HG03196 (cell line): ENCODE data around the gene ARHGEF28.

Experiments
- ATAC-seq: cut with Tn5 transposase; IDR thresholded peaks from one replicate; pipeline ENCODE4 v1.9.1; 2021; ENCODE audit not compliant: unreplicated experiment

ARHGEF28 gene, protein sequence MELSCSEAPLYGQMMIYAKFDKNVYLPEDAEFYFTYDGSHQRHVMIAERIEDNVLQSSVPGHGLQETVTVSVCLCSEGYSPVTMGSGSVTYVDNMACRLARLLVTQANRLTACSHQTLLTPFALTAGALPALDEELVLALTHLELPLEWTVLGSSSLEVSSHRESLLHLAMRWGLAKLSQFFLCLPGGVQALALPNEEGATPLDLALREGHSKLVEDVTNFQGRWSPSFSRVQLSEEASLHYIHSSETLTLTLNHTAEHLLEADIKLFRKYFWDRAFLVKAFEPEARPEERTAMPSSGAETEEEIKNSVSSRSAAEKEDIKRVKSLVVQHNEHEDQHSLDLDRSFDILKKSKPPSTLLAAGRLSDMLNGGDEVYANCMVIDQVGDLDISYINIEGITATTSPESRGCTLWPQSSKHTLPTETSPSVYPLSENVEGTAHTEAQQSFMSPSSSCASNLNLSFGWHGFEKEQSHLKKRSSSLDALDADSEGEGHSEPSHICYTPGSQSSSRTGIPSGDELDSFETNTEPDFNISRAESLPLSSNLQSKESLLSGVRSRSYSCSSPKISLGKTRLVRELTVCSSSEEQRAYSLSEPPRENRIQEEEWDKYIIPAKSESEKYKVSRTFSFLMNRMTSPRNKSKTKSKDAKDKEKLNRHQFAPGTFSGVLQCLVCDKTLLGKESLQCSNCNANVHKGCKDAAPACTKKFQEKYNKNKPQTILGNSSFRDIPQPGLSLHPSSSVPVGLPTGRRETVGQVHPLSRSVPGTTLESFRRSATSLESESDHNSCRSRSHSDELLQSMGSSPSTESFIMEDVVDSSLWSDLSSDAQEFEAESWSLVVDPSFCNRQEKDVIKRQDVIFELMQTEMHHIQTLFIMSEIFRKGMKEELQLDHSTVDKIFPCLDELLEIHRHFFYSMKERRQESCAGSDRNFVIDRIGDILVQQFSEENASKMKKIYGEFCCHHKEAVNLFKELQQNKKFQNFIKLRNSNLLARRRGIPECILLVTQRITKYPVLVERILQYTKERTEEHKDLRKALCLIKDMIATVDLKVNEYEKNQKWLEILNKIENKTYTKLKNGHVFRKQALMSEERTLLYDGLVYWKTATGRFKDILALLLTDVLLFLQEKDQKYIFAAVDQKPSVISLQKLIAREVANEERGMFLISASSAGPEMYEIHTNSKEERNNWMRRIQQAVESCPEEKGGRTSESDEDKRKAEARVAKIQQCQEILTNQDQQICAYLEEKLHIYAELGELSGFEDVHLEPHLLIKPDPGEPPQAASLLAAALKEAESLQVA (N-terminal part only)

DNA sequence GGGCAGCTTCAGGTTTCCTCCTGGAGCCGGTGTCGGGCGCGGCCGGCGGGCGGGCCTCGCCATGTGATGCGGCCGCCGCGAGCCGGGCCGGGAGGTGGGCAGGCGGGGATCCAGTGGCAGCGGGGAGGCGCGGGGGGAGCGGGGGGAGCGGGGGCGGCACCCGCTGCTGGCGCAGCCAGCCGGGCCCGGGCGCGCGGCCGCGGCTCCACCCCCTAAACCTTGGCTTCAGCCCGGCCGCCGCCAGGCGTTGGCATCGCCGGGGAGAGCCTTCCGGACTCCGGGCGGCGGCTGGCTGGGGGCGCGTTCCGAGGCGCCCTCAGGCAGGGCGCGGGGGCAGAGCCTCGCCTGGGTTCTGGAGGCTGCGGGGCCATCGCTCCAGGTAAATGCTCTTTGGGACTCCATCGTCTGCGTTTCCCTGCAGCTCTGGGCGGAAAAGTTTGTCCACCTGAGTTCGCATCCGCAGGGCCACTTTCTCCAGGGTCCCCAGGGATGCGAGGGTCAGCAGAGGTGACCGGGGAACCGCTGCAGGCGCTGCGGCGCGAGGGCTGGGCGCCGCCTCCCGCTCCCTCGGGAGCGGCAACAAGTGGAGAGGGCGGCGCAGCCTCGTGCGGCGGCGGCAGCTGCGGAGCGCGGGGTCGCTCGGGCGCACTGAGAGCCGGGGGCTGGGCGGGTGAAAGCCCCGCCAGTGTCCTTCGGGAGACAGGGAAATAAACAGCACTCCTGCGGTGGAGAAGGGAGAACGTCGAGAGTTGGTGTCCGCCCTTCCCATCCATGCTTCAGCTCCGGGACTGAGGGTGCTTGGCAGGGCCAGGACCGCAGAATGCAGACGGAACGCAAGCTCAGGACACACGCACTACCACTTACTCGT, at the start of gene ARHGEF28:
TSS of gene ARHGEF28 (plus strand) at position 253 of the 868 bp plus-strand sequence. CDS start 58,656 bp downstream, outside the sequence.
- ATAC-seq: no peak

DNA sequence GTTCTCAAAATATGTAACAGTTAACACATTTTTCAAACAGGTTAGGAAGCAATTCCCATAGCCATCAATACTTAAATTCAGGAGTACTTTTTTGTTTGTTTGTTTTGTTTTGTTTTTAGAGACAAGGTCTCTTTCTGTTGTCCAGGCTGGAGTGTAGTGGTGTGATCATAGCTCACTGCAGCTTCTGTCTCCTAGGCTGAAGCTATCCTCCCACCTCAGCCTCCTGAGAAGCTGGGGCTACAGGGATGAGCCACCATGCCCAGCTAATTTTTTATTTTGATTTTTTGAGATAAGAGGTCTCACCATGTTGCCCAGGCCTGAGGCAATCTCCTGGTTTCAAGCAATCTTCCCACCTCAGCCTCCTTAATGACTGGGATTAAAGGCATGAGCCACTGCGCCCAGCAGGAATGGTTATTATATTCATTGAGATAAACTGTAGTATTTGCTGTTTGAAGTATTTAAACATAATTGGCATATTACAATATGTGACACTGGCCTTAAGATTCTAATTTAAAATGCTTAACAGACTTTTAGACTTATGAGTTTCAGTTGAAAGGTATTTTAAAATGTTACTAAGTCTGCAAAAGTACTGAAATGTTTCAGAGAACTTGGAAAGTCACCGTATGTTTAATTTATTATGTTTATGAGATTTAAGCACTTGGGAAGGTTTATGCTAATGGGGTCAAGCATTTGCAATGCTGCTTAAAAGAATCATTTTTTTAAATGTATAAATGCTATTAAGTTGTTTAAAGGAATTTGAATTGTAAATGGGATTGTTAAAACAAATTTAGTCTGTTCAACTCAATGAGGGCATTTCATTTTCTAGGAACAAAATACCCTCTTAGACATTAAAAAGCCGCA, 43.5 kb upstream of the ARHGEF28 start:
- no peak for ATAC-seq

DNA sequence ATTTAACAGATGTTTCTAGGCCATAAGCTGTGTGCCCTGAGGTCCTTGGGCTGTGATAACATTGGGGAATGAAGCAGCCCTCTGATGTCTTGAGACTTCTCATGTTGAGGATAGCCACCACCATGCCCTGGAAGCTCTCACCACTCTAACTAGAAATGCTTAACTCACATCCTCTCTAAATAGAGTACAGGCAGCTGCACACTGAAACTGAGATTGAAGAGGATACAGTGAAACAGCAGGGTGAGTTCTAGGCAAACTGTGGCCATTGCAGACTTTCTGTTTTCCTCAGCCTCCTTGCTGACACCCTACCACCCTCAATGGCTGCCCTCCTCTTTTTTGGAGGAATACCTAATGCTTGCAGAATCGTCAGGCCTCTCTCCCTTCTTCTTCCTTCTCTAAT, 38.1 kb upstream of the ARHGEF28 start:
- ATAC-seq: no peak

DNA sequence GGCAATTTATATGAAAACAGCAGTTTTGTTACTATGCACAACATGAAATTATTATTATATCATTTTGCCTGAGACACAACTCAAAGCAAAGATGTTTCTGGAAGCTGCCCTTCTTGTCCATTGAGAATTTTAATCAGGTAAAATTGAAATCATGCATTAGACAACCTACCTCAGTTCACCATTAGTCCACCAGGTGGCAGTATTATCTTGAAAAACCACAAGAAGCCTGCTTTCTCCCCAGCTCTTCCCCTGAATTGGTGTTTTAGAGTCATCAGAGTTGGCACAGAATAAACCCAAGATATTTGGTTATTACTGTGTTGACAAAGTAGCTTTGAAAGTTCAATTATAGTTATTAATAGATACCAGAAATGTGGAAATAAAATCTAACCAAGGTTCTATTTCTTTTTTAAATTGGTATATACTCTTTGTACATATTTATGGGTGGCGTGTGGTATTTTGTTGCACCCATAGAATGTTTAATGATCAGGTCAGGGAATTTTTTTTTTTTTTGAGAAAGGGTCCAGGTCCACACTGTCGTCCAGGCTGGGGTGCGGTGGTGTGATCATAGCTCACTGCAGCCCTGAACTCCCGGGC, 34.8 kb upstream of the ARHGEF28 start:
- ATAC-seq: no peak

DNA sequence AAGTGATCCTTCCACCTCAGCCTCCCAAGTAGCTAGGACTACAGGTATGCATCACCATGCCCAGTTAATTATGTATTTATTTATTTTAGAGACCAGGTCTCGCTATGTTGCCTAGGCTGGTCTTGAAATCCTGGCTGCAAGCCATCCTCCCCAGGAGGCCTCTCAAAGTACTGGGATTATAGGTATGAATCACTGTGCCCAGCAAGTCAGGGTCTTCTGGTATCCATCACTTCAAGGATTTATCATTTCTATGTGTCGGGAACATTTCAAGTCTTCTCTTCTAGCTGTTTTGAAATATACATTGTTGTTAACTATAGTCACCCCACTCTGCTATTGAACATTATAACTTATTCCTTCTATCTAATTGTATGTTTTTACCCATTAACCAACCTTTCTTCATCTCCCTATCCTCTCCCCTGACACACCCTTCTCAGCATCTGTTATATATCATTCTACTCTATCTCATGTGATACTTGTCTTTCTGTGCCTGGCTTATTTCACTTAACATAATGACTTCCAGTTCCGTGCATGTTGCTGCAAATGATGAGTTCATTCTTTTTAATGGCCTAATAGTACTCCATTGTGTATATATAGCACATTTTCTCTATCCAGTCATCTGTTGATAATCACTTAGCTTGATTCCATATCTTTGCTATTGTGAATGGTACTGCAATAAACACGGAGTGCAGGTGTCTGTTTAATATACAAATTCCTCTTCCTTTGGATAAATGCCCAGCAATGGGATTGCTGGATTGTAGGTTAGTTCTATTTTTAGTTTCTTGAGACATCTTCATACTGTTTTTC, 34.1 kb upstream of the ARHGEF28 start:
- no peak for ATAC-seq

DNA sequence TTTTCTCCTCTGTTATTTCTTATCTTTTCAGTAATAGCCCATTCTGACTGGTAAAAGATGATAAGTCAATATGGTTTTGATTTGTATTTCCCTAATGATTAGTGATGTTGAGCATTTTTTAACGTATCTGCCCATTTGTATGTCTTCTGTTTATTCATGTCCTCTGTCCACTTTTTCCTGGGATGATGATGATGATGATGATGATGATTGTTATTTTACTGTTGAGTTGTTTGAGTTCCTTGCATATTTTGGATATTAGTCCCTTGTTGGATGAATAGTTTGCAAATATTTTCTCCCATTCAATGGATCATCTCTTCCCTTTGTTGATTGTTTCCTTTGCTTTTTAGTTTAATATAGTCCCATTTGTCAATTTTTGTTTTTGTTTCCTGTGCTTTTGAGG, 33.4 kb upstream of the ARHGEF28 start:
- ATAC-seq: no peak

DNA sequence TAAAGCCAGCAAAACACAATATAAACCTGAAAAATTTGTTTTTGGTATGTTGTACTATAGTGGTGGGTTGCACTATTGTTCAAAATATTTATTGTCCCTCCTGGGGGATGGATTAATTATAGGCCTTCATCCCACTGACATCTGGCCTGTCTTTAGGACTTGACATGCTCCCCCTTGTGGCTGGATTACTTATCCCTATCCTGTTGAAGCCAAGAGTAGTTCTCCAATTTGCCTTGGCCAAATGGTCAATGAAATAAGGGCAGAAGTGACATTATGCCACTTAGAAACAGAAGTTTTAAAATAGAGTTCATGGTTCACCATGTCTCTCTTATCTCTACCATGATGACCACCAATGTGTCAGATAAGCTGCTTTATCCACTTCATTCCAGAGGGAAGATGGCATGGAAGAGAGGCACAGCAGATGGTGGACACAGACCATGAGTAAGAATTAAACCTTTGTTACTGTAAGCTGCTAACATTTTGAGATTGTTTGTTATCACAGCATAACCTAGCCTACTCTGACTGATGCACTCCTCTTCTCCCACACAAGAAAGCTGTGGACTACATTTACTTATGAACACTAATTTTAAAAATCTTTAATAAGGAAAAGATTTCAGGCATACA, 29.2 kb upstream of the ARHGEF28 start:
- ATAC-seq: no peak

DNA sequence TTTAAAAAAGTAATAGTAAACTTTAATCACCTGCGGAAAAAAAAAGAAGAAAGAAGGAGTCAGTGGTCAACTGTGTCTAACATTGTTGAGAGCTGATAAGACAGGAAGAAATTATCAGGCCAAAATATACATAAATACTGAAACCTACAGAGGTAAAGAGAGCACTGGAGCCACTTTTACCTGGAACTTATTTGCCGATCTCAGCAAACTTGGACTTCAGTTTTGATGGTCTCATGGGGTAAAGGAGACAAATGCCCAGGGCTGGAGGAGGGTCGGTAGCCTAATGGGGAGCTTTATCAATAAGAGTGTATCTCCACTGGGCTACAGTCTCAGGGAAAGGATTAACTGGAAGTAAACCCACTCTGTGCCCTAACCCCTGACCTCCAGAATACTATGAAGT, 26.6 kb upstream of the ARHGEF28 start:
- ATAC-seq: no peak

DNA sequence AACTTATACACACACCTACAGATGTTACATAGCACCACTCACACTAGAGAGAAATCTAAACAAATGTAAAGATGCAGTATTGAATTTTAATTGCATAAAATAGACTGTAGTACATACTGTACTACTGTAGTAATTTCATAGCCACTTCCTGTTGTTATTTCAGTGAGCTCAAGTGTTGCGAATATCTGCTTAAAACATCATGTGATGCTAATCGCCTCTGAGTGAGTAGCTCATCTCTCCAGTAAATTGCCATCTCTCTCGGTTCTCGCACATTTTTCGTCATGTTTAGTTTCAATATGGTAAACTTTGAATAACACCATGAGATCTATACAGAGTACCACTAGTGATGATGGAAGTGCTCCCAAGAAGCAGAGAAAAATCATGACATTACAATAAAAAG, 22.0 kb upstream of the ARHGEF28 start:
- ATAC-seq: no peak

DNA sequence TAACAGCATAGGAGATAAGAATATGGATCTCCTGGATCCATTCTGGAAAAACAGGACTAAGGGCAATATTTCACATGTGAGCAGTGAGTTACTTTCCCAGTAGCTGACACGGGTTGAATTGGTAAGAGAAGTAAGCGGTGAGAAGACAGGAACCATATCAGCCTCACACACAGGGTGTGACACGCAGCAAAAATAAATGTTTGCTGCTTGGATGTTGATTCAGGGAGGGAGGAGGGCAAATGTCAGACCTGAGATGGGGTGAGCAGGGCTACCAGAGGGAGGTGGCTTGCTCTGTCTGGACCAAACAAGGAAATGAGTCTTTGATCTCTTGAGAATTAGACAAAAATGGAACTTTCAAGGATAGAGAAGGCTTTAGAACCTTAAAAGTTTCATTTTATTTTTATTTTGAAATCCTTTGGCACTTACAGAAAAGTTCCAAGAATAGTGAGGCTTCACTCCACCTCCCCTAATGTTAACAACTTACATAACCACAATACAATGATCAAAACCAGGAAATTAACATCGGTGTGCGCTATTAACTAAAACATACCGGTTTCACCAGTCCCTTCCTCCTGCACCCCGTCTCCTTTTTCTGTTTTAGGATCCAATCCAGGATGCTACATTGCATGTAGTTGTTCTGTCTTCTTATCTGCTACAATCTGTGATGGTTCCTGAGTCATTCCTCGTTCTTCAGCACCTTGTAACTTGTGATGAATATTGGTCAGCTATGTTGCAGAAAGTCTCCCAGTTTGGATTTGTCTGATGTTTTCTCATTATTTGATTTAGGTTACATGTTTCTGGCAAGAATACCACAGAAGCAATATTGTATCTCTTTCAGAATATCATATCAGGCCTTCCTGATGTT, 20.5 kb upstream of the ARHGEF28 start:
- no peak for ATAC-seq

DNA sequence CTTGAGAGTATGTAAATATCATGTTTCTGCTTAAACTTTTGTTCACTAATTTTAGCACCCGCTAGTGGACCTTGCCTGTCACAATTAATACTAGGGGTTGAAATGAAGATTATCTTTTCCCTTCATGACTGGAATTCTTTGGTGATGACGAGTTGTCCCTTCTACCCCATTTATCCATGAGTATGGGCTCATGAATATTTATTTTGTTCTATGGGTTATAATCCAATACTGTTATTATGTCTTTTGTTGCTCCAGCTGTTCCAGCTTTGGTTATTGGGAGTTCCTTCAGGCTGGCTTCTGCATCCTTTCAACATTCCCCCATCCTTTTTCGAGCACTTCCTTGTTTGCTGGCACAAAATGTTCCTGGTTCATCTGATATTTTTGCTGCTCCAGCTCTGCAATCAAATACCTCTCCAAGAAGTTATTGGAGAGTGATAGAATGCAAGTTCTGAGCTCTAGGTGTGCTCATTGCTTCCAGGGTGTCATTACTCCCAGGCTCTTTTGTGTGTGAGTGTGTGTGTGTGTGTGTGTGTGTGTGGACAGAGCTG, 19.7 kb upstream of the ARHGEF28 start:
- ATAC-seq: no peak

DNA sequence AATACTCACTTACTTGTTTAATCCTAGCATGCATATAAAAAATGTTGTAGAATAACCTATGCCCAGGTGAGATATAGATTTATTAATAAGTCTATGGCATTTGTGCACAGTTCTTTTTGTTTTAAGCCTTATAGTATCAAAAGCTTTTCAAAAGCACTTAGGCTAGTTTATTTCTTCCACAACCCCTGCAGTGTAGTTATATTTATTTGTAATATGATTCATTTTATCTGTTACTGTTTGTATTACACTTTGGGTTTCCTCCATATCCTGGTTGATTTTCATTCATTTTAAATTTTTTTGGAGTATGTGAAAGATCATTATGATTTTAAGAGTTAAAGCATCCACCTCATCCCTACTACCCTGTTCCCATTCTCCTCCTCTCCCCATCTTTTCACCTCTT, 18.8 kb upstream of the ARHGEF28 start:
- no peak for ATAC-seq

DNA sequence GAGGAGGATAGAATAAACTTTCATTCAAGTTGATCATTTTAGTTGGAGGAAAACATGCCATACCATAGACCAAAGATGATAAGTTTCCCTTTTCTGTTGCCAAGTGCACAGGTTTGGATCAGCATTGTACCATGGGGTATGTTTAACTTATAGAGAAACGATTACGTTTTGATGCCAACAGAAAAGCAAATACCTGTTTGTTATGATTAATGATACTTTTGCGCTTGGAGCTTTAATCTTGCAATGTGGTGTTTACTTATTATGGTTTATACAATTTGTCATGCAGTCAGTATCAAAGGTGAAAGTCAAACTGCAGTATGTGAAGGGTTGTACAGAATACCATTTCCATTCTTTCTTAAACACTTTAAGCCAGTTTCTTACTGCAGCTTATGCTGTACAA, 13.2 kb upstream of the ARHGEF28 start:
- no peak for ATAC-seq

DNA sequence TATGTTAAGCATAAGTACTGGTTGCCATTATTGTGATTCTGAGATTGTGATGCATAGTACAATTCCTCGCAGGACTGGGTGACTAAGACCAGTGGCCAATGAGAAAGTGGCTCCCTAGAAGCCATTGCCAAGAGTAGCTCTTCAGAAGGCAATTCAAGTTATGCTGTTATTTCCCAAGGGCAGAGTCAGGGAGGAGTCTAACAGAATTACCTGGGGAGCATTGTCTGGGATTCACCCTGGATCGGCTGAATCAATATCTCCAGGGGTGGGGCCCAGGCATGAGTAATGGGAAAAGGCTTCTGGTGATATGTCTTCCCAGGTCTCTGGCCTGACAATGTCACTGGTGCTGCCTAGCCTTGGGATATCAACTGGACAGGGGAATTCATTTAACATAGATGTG, 10.9 kb upstream of the ARHGEF28 start:
- ATAC-seq: no peak

DNA sequence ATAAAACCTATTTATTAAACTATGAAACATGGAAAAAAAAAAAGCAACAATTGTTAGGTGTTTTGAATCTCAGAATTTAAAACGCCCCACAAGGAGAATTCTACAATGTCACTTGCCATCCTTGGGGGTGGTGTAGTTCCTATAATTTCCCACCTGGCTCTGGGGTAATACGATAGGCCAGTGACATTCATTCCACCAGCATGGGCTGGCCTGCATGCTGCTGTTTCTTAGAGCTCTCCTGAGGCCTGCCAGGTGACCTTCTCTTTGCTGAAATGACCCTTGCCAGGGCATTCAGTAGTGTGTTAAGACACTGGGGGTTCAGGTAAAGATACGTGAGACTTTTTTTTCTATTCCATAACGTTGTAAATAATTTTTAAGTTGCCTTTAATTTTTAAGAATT, 10.0 kb upstream of the ARHGEF28 start:
- ATAC-seq: no peak

DNA sequence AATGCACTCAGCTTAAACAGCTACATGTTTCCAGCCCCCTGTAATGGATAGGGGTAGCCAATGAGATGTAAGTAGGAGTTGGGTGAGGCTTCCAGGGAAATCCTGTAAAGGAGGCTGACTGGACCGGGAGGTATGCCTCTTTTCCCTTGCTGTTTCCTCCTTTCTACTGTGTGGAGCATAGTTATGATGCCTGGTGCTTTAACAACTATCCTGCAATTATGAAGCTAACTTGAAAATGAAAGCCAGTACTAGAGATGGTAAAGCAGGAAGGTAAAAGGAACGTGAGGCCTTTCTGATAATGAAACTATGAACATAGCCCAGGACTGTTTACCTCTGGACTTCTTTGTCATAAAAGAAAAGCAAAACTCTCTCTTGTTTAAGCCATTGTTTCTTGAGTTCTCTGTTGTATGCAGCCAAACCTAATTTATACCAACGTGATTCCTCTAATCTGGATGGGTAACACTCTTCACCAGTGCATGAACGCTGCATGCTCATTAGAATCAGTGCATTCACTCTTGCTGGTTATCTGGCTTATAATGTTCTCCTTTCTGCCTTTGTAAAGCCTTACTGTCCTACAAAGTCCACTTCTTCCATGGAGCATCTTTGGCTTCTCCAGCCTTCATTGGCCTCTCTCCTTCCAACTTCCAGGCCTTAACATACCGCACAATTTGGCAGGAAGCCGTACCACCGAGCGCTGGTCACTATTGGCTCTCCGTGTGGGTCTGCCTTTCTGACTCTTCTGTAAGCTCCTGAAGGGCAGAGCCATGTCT, 8.3 kb upstream of the ARHGEF28 start:
- ATAC-seq: no peak
